ENCODE measurements around the gene CNIH2. TPM values are rescaled to one million over a fixed set of nuclear protein-coding genes. Genes with fewer than 3 reads are reported as not detected.
"Not testable (repeated sequence)": the region's sequence is repeated elsewhere in the genome, so short reads cannot be mapped to it uniquely, and the experiment has no call there.

The CNIH2 gene
- total and polyA plus RNA-seq, 2 experiments from 2014 or later, result 2.1 to 8.9 TPM

DNA sequence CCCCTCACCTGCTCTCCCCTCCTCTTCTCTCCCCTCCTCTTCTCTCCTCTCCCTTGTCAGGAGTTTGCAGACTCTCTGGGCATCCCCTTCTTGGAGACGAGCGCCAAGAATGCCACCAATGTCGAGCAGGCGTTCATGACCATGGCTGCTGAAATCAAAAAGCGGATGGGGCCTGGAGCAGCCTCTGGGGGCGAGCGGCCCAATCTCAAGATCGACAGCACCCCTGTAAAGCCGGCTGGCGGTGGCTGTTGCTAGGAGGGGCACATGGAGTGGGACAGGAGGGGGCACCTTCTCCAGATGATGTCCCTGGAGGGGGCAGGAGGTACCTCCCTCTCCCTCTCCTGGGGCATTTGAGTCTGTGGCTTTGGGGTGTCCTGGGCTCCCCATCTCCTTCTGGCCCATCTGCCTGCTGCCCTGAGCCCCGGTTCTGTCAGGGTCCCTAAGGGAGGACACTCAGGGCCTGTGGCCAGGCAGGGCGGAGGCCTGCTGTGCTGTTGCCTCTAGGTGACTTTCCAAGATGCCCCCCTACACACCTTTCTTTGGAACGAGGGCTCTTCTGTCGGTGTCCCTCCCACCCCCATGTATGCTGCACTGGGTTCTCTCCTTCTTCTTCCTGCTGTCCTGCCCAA, 1.9 kb upstream of the CNIH2 start:
- H3K27me3 ChIP-seq, result peaks cover 13% of the 10 kb centered on the region
- no peak for DNase-seq (ENCODE audit: low read depth in 1 of 2, low spot score in 1 of 2)
- no peaks in the 10 kb centered on the region for H3K4me1 ChIP-seq (ENCODE audit: low read depth)
- H3K27ac ChIP-seq, result no peak overlapping the region
- H3K36me3 ChIP-seq, result peaks cover 33% of the 10 kb centered on the region
- no peak overlapping the region for H3K4me3 ChIP-seq
- no peaks in the 10 kb centered on the region for H3K9me3 ChIP-seq (ENCODE audit: low read depth)
- TF ChIP-seq, protein P1, sequence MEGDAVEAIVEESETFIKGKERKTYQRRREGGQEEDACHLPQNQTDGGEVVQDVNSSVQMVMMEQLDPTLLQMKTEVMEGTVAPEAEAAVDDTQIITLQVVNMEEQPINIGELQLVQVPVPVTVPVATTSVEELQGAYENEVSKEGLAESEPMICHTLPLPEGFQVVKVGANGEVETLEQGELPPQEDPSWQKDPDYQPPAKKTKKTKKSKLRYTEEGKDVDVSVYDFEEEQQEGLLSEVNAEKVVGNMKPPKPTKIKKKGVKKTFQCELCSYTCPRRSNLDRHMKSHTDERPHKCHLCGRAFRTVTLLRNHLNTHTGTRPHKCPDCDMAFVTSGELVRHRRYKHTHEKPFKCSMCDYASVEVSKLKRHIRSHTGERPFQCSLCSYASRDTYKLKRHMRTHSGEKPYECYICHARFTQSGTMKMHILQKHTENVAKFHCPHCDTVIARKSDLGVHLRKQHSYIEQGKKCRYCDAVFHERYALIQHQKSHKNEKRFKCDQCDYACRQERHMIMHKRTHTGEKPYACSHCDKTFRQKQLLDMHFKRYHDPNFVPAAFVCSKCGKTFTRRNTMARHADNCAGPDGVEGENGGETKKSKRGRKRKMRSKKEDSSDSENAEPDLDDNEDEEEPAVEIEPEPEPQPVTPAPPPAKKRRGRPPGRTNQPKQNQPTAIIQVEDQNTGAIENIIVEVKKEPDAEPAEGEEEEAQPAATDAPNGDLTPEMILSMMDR (IDR thresholded peaks at IDR 0.05; ENCODE audit: low read depth, low read length), result no peak

DNA sequence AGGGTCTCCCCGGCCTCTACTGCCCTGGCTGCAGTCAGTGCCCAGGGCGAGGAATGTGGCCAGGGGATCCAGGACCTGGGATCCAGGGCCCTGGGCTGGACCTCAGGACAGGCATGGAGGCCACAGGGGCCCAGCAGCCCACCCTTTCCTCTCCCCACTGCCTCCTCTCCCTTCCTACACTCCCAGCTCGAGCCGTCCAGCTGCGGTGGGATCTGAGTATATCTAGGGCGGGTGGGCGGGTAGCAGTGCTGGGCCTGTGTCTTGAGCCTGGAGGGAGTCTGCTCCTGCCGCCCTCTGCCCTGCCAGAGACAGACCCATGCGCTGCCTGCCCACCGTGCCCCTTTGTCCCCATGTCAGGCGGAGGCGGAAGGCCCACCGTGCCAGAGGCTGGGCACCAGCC, 1.4 kb upstream of the CNIH2 start:
- H3K4me3 ChIP-seq; H3K9me3 ChIP-seq (ENCODE audit: low read depth); H3K4me1 ChIP-seq (ENCODE audit: low read depth); DNase-seq (ENCODE audit: low read depth in 1 of 2, low spot score in 1 of 2); H3K27ac ChIP-seq: not testable (repeated sequence)
- peaks cover 33% of the 10 kb centered on the region for H3K36me3 ChIP-seq
- H3K27me3 ChIP-seq, result peaks cover 13% of the 10 kb centered on the region

DNA sequence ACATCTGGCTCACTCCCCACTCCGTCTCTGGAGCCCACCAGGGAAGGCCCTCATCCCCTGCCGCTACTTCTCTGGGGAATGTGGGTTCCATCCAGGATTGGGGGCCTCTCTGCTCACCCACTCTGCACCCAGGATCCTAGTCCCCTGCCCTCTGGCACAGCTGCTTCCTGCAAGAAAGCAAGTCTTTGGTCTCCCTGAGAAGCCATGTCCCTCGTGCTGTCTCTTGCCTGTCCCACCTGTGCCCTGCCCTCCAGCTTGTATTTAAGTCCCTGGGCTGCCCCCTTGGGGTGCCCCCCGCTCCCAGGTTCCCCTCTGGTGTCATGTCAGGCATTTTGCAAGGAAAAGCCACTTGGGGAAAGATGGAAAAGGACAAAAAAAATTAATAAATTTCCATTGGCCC, 911 bp upstream of the CNIH2 start:
- not testable (repeated sequence) for H3K4me1 ChIP-seq (ENCODE audit: low read depth); H3K9me3 ChIP-seq (ENCODE audit: low read depth); DNase-seq (ENCODE audit: low read depth in 1 of 2, low spot score in 1 of 2); H3K4me3 ChIP-seq; H3K27ac ChIP-seq
- Histone ChIP-seq H3K36me3 (peaks cover 30% of the 10 kb centered on the region), H3K27me3 (peaks cover 13% of the 10 kb centered on the region)

DNA sequence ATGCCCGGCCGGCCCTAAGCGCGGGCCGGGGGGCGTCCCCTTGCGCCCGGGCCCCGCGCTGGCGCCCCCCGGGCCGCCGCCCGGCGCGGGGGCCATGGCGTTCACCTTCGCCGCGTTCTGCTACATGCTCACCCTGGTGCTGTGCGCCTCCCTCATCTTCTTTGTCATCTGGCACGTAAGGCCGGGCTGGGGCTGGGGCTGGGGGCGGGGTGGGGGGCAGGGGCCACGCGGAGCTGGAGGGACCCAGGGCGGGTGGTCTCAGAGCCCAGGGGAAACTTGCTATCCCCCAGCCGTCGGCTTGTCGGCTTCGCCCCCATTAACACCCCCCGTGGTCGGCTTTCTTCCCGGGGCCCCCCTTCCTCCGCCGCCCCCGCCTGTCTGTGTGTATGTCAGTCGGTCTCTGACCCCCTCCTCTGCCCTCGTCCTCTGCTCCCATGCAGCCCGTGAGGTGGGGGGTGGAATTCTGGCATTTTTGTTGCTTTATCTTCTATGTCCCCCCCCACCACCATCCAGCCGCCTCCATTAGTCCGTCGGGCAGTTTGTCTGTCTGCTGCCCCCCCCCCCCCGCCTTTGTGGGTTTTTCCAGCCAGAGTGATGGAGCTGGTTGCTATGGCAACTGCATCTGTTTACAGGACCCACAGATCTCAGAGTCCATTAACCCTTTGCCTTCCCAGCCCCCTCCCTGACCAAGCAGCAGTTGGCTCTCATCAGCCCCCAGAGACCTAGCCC, 552 bp downstream of the CNIH2 start:
- TF ChIP-seq, protein P1 (IDR thresholded peaks at IDR 0.05; ENCODE audit: low read depth, low read length), result no peak
- Histone ChIP-seq H3K36me3 (peaks cover 16% of the 10 kb centered on the region), H3K4me3 (peak overlapping the region; percentile 27), H3K27ac (no peak overlapping the region), H3K9me3 (ENCODE audit: low read depth) (no peaks in the 10 kb centered on the region), H3K4me1 (ENCODE audit: low read depth) (no peaks in the 10 kb centered on the region), H3K27me3 (peaks cover 13% of the 10 kb centered on the region)
- DNase-seq (ENCODE audit: low read depth in 1 of 2, low spot score in 1 of 2), result peak in 1 of 2 donors; percentile 30

DNA sequence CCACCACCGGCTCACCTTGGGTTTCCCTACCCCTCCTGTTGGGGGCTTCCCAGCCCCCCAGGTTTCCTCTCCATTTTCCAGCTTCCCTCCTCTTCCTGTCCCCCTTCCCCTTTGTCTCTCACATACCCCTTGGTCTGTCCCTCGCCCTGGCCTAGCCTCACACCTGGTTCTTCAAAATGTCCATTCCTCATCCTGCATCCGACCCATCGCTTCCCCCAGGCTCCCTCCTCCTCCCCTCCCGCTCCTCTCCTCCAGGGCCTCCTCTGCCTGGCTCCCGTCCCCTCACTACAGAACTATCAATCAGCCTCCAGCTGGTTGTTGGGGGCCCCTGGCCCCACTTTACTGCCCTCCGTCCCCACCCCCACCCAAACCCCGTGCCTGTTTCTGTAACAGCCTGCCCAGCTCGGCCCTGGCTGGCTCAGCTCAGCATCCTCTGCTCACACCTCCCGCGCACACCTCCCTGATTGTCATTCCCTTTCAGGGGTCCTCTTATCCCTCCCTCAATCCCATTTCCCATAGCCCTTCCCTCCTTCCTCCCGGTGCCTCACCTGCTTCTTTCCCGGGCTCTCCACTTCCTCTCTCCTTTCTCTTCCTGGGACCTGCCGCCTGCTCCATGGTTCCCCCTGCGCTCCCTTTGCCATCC, 1.2 kb downstream of the CNIH2 start:
- no peak for DNase-seq (ENCODE audit: low read depth in 1 of 2, low spot score in 1 of 2)
- no peak overlapping the region for H3K27ac ChIP-seq

DNA sequence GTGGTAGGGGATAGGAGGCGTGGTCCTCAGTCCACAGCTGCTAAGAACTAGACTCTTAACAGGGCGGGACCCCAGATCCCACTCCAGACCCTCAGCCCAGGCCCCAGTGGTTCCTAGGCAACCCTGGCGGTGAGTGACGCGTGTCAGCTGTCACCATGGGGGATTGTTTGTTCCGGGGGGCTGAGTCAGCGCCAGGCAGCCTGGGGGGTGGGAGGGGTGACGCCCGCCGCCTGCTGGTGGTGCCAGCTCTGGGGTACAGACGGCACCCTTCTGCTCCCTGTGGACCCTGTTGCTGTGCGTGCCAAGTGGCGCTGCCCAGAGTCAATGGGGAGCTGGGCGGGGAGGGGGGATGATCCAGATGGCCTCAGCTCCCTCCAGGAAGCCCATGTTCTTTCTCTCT, 2.5 kb downstream of the CNIH2 start:
- Histone ChIP-seq H3K36me3 (no peaks in the 10 kb centered on the region), H3K4me1 (ENCODE audit: low read depth) (no peaks in the 10 kb centered on the region), H3K27me3 (peaks cover 13% of the 10 kb centered on the region), H3K9me3 (ENCODE audit: low read depth) (no peaks in the 10 kb centered on the region), H3K4me3 (no peak overlapping the region), H3K27ac (no peak overlapping the region)
- TF ChIP-seq, protein P1 (IDR thresholded peaks at IDR 0.05; ENCODE audit: low read depth, low read length), result no peak
- no peak for DNase-seq (ENCODE audit: low read depth in 1 of 2, low spot score in 1 of 2)

More for the DNA sequence above, 1.2 kb downstream of the CNIH2 start:
- Histone ChIP-seq H3K9me3 (ENCODE audit: low read depth) (no peaks in the 10 kb centered on the region), H3K4me1 (ENCODE audit: low read depth) (no peaks in the 10 kb centered on the region), H3K36me3 (peaks cover 10% of the 10 kb centered on the region), H3K4me3 (no peak overlapping the region), H3K27me3 (peaks cover 13% of the 10 kb centered on the region)
- TF ChIP-seq, protein P1 (IDR thresholded peaks at IDR 0.05; ENCODE audit: low read depth, low read length), result no peak
